ENCODE results near the gene VENTX.

Gene VENTX

GRCh38 chr10:133203652-133204195, 33.9 kb upstream of the VENTX start:
- no peaks in the 10 kb centered on the region for H3K27me3 ChIP-seq (replicated peaks; ENCODE audit: control insufficient read depth, insufficient read depth, low read length)
- DNase-seq (ENCODE audit: extremely low read depth, insufficient read length): no peak
- H3K36me3 ChIP-seq (ENCODE audit: control insufficient read depth, insufficient read depth, low read length): no peaks in the 10 kb centered on the region

GRCh38 chr10:133204226-133205015, 33.2 kb upstream of the VENTX start:
- TF ChIP-seq CTCF (IDR thresholded peaks at IDR 0.05; ENCODE audit: insufficient read depth, low read length, poor library complexity, severe bottlenecking): no peak
- H3K4me3 ChIP-seq (replicated peaks; ENCODE audit: low read depth, low read length): no peak overlapping the region
- no peaks in the 10 kb centered on the region for H3K27me3 ChIP-seq (replicated peaks; ENCODE audit: control insufficient read depth, insufficient read depth, low read length)
- H3K36me3 ChIP-seq (ENCODE audit: control insufficient read depth, insufficient read depth, low read length): no peaks in the 10 kb centered on the region
- no peak for DNase-seq (ENCODE audit: extremely low read depth, insufficient read length)

More at GRCh38 chr10:133203652-133204195, 33.9 kb upstream of the VENTX start:
- H3K4me3 ChIP-seq (replicated peaks; ENCODE audit: low read depth, low read length): no peak overlapping the region
- TF ChIP-seq CTCF (IDR thresholded peaks at IDR 0.05; ENCODE audit: insufficient read depth, low read length, poor library complexity, severe bottlenecking): no peak

DNA sequence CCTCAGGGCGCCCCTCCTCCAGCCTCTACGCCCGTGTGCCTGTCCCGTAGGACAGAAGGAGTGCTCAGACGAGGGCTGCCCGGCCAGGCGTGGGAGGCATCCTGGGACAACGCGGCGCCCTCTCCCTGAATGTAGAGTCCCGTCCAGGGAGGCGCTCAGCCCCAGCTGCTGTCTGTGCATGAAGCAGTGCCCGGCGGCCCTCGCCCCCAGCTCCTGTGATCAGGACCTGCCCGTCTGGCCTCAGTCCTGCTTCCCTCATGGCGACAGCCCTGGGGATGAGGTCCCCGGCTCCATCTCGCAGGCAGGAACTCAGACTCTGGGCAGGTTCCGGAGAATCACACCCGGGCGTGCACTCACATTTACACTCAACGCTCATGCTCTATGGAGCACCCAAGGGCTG, 32.5 kb upstream of the VENTX start:
- no peaks in the 10 kb centered on the region for H3K36me3 ChIP-seq (ENCODE audit: control insufficient read depth, insufficient read depth, low read length)
- no peak overlapping the region for H3K4me3 ChIP-seq (replicated peaks; ENCODE audit: low read depth, low read length)
- H3K27me3 ChIP-seq (replicated peaks; ENCODE audit: control insufficient read depth, insufficient read depth, low read length): no peaks in the 10 kb centered on the region
- TF ChIP-seq CTCF (IDR thresholded peaks at IDR 0.05; ENCODE audit: insufficient read depth, low read length, poor library complexity, severe bottlenecking): no peak
- DNase-seq (ENCODE audit: extremely low read depth, insufficient read length): no peak

GRCh38 chr10:133206356-133207040, 31.2 kb upstream of the VENTX start:
- no peak for TF ChIP-seq CTCF (IDR thresholded peaks at IDR 0.05; ENCODE audit: insufficient read depth, low read length, poor library complexity, severe bottlenecking)
- Histone ChIP-seq H3K4me3 (replicated peaks; ENCODE audit: low read depth, low read length) (no peak overlapping the region), H3K36me3 (ENCODE audit: control insufficient read depth, insufficient read depth, low read length) (no peaks in the 10 kb centered on the region), H3K27me3 (replicated peaks; ENCODE audit: control insufficient read depth, insufficient read depth, low read length) (no peaks in the 10 kb centered on the region)
- no peak for DNase-seq (ENCODE audit: extremely low read depth, insufficient read length)

DNA sequence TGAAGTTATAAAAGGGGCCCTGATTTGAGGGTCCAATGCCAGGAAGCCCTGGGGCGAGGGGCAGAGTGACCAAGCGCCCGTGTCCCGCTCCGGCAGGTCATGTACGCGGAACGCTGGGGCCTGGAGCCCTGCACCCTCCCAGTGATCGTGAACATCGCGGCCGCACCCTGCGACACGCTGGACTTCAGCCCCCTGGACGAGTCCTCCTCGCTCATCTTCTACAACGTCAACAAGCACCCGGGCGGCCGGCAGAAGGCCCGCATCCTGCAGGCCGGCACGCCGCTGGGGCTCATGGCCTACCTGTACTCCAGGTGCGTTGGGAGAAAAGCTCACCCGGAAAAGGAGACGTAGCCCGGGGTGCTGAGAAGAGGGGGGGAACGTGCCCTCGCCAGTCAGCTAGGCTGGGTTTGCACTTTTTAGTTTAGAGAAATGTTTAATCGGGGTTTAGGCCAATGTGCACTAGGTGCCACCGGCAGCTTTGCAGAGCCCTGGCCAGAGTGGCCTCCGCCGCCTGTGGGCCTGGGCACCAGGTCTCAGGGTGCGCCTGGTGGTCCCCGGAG, 30.5 kb upstream of the VENTX start:
- TF ChIP-seq CTCF (IDR thresholded peaks at IDR 0.05; ENCODE audit: insufficient read depth, low read length, poor library complexity, severe bottlenecking): no peak
- Histone ChIP-seq H3K36me3 (ENCODE audit: control insufficient read depth, insufficient read depth, low read length) (no peaks in the 10 kb centered on the region), H3K4me3 (replicated peaks; ENCODE audit: low read depth, low read length) (no peak overlapping the region), H3K27me3 (replicated peaks; ENCODE audit: control insufficient read depth, insufficient read depth, low read length) (no peaks in the 10 kb centered on the region)
- DNase-seq (ENCODE audit: extremely low read depth, insufficient read length): no peak

All from GM06990 (cell line).